Measurements from ENCODE around the gene MEGF6. TPM values are rescaled to one million over a fixed set of nuclear protein-coding genes. Genes with fewer than 3 reads are reported as not detected.

Gene MEGF6
- total RNA-seq, 1 donor from 2014 or later = 33.3 TPM

GRCh38 chr1:3504151-3504821 lies 107.0 kb downstream of the MEGF6 start:
- no peak for TF ChIP-seq CTCF (conservative IDR thresholded peaks at IDR 0.05; ENCODE audit: low read depth, low read length)
- DNase-seq (ENCODE audit: low read depth) = peak; percentile 6

GRCh38 chr1:3503525-3503886 lies 107.8 kb downstream of the MEGF6 start:
- no peak for DNase-seq (ENCODE audit: low read depth)
- H3K4me3 ChIP-seq (ENCODE audit: low read depth, low read length) = no peak overlapping the region
- TF ChIP-seq CTCF (conservative IDR thresholded peaks at IDR 0.05; ENCODE audit: low read depth, low read length) = no peak

More at GRCh38 chr1:3504151-3504821, 107.0 kb downstream of the MEGF6 start:
- H3K4me3 ChIP-seq (ENCODE audit: low read depth, low read length) = no peak overlapping the region

- DNase-seq (ENCODE audit: low read depth) = no peak
- no peak overlapping the region for H3K4me3 ChIP-seq (ENCODE audit: low read depth, low read length)
- TF ChIP-seq CTCF (conservative IDR thresholded peaks at IDR 0.05; ENCODE audit: low read depth, low read length) = no peak
Observed at GRCh38 chr1:3502641-3503524, 108.4 kb downstream of the MEGF6 start.

GRCh38 chr1:3501856-3502640 lies 109.3 kb downstream of the MEGF6 start:
- H3K4me3 ChIP-seq (ENCODE audit: low read depth, low read length) = no peak overlapping the region
- DNase-seq (ENCODE audit: low read depth) = no peak
- no peak for TF ChIP-seq CTCF (conservative IDR thresholded peaks at IDR 0.05; ENCODE audit: low read depth, low read length)

- no peak for TF ChIP-seq CTCF (conservative IDR thresholded peaks at IDR 0.05; ENCODE audit: low read depth, low read length)
- H3K4me3 ChIP-seq (ENCODE audit: low read depth, low read length) = no peak overlapping the region
- no peak for DNase-seq (ENCODE audit: low read depth)
Observed at GRCh38 chr1:3501437-3501836, 109.9 kb downstream of the MEGF6 start.

- DNase-seq (ENCODE audit: low read depth) = no peak
- no peak for TF ChIP-seq CTCF (conservative IDR thresholded peaks at IDR 0.05; ENCODE audit: low read depth, low read length)
Observed at GRCh38 chr1:3500265-3500835, 111.0 kb downstream of the MEGF6 start.

More at GRCh38 chr1:3500265-3500835, 111.0 kb downstream of the MEGF6 start:
- H3K4me3 ChIP-seq (ENCODE audit: low read depth, low read length) = no peak overlapping the region

Measured in epithelial cell of proximal tubule (primary cell).